Neutrophil (primary cell): ENCODE measurements around the gene ANKS1B.

Experiments used
- H3K27ac ChIP-seq: fragments of 200-600 bp; sonication (generic); 2 replicates; pipeline ENCODE4 v1.5.1; 2016; ENCODE audit warnings: mild to moderate bottlenecking, moderate library complexity
- H3K27me3 ChIP-seq: fragments of 200-600 bp; sonication (generic); 2 replicates; pipeline ENCODE4 v1.6.0; 2016; ENCODE audit warnings: mild to moderate bottlenecking
- H3K36me3 ChIP-seq: fragments of 200-600 bp; sonication (generic); 2 replicates; pipeline ENCODE4 v1.5.1; 2017
- H3K4me1 ChIP-seq, 2 experiments: fragments of 200-600 bp in 1 of 2; sonication (generic) in 1 of 2; 1 replicate in 1 of 2; 2 replicates in 1 of 2; pipeline versions ENCODE4 v1.5.1 to v1.6.1; 2013 to 2016; ENCODE audit warnings: low read depth in 1 of 2, low read length in 1 of 2, mild to moderate bottlenecking in 1 of 2, moderate library complexity in 1 of 2; ENCODE audit not compliant: control insufficient read depth in 1 of 2, insufficient read depth in 1 of 2
- H3K4me3 ChIP-seq, 2 experiments: fragments of 200-600 bp in 1 of 2; sonication (generic) in 1 of 2; 1 replicate in 1 of 2; 2 replicates in 1 of 2; pipeline ENCODE4 v1.5.1; 2013 to 2016; ENCODE audit warnings: low read depth in 1 of 2, low read length in 1 of 2, mild to moderate bottlenecking in 1 of 2, moderate library complexity in 1 of 2
- H3K9me3 ChIP-seq: fragments of 200-600 bp; sonication (generic); 2 replicates; pipeline ENCODE4 v1.5.1; 2016
- CTCF ChIP-seq: fragments of 200-600 bp; sonication (generic); IDR thresholded peaks from 2 replicates; pipeline ENCODE4 v1.5.1; 2016; ENCODE audit warnings: antibody characterized with exemption

The ANKS1B gene

GRCh38 chr12:99771659-99772058 lies 213.1 kb downstream of the ANKS1B start:
- TF ChIP-seq CTCF, result no peak
- no peaks in the 10 kb centered on the region for H3K36me3 ChIP-seq
- no peak overlapping the region for H3K4me3 ChIP-seq
- no peaks in the 10 kb centered on the region for H3K4me1 ChIP-seq
- no peaks in the 10 kb centered on the region for H3K27me3 ChIP-seq
- no peaks in the 10 kb centered on the region for H3K9me3 ChIP-seq
- no peak overlapping the region for H3K27ac ChIP-seq

GRCh38 chr12:99769396-99769980 lies 215.2 kb downstream of the ANKS1B start:
- H3K4me1 ChIP-seq, result no peaks in the 10 kb centered on the region
- TF ChIP-seq CTCF, result no peak
- no peaks in the 10 kb centered on the region for H3K9me3 ChIP-seq
- H3K27ac ChIP-seq, result no peak overlapping the region
- H3K27me3 ChIP-seq, result no peaks in the 10 kb centered on the region
- no peaks in the 10 kb centered on the region for H3K36me3 ChIP-seq
- no peak overlapping the region for H3K4me3 ChIP-seq

- no peaks in the 10 kb centered on the region for H3K9me3 ChIP-seq
- no peaks in the 10 kb centered on the region for H3K27me3 ChIP-seq
- H3K27ac ChIP-seq, result no peak overlapping the region
- H3K4me3 ChIP-seq, result no peak overlapping the region
- no peaks in the 10 kb centered on the region for H3K4me1 ChIP-seq
- no peaks in the 10 kb centered on the region for H3K36me3 ChIP-seq
- TF ChIP-seq CTCF, result no peak
Measured at GRCh38 chr12:99768758-99769157, 216.0 kb downstream of the ANKS1B start.

GRCh38 chr12:99767809-99768208 lies 216.9 kb downstream of the ANKS1B start:
- no peaks in the 10 kb centered on the region for H3K9me3 ChIP-seq
- no peaks in the 10 kb centered on the region for H3K36me3 ChIP-seq
- H3K27ac ChIP-seq, result no peak overlapping the region
- no peaks in the 10 kb centered on the region for H3K27me3 ChIP-seq
- no peak overlapping the region for H3K4me3 ChIP-seq
- no peaks in the 10 kb centered on the region for H3K4me1 ChIP-seq
- no peak for TF ChIP-seq CTCF

GRCh38 chr12:99766408-99766807 lies 218.3 kb downstream of the ANKS1B start:
- no peaks in the 10 kb centered on the region for H3K9me3 ChIP-seq
- H3K27ac ChIP-seq, result no peak overlapping the region
- no peaks in the 10 kb centered on the region for H3K4me1 ChIP-seq
- no peak for TF ChIP-seq CTCF
- no peaks in the 10 kb centered on the region for H3K27me3 ChIP-seq
- no peaks in the 10 kb centered on the region for H3K36me3 ChIP-seq
- no peak overlapping the region for H3K4me3 ChIP-seq
